PC-9 (cell line): ENCODE data around the gene MAP3K7CL.

Experiments
- CTCF ChIP-seq: fragments of 200-600 bp; sonication (generic); conservative IDR thresholded peaks from 2 replicates; pipeline ENCODE4 v1.6.1; 2017; ENCODE audit warnings: mixed run types, antibody characterized with exemption, mild to moderate bottlenecking, moderate library complexity
- EZH2 ChIP-seq: fragments of 200-600 bp; sonication (generic); IDR thresholded peaks from 2 replicates; pipeline ENCODE4 v1.8.0; 2017; ENCODE audit warnings: antibody characterized with exemption, low read depth

GRCh38 chr21:29148530-29148929, 18.1 kb downstream of the MAP3K7CL start:
- TF ChIP-seq CTCF (no peak), EZH2 (no peak)
